ENCODE measurements around the gene DEFB110.

The DEFB110 gene

GRCh38 chr6:49995278-49995677 is 26.5 kb downstream of the DEFB110 start:
- Histone ChIP-seq H3K36me3 (ENCODE audit: insufficient read depth, low read length) (no peaks in the 10 kb centered on the region), H2AFZ (ENCODE audit: low read length, unreplicated experiment) (no peak overlapping the region), H3K79me2 (ENCODE audit: control insufficient read depth, insufficient read depth, low read length, unreplicated experiment) (no peaks in the 10 kb centered on the region), H3K4me3 (ENCODE audit: low read depth, low read length) (no peak overlapping the region), H3K27ac (ENCODE audit: low read depth, low read length) (no peak overlapping the region), H3K27me3 (ENCODE audit: insufficient read depth, low read length) (no peaks in the 10 kb centered on the region), H3K4me1 (ENCODE audit: control insufficient read depth, insufficient read depth, low read length, unreplicated experiment) (no peaks in the 10 kb centered on the region)

- Histone ChIP-seq H3K79me2 (ENCODE audit: control insufficient read depth, insufficient read depth, low read length, unreplicated experiment) (no peaks in the 10 kb centered on the region), H3K36me3 (ENCODE audit: insufficient read depth, low read length) (no peaks in the 10 kb centered on the region), H3K4me3 (ENCODE audit: low read depth, low read length) (no peak overlapping the region), H3K4me1 (ENCODE audit: control insufficient read depth, insufficient read depth, low read length, unreplicated experiment) (no peaks in the 10 kb centered on the region), H3K27ac (ENCODE audit: low read depth, low read length) (no peak overlapping the region), H3K27me3 (ENCODE audit: insufficient read depth, low read length) (no peaks in the 10 kb centered on the region), H2AFZ (ENCODE audit: low read length, unreplicated experiment) (no peak overlapping the region)
Measured at GRCh38 chr6:49988900-49989299, 32.9 kb downstream of the DEFB110 start.

GRCh38 chr6:49987749-49988148 is 34.0 kb downstream of the DEFB110 start:
- no peak overlapping the region for H3K4me3 ChIP-seq (ENCODE audit: low read depth, low read length)
- no peaks in the 10 kb centered on the region for H3K79me2 ChIP-seq (ENCODE audit: control insufficient read depth, insufficient read depth, low read length, unreplicated experiment)
- H3K36me3 ChIP-seq (ENCODE audit: insufficient read depth, low read length): no peaks in the 10 kb centered on the region
- no peaks in the 10 kb centered on the region for H3K4me1 ChIP-seq (ENCODE audit: control insufficient read depth, insufficient read depth, low read length, unreplicated experiment)
- H3K27me3 ChIP-seq (ENCODE audit: insufficient read depth, low read length): no peaks in the 10 kb centered on the region
- no peak overlapping the region for H2AFZ ChIP-seq (ENCODE audit: low read length, unreplicated experiment)
- H3K27ac ChIP-seq (ENCODE audit: low read depth, low read length): no peak overlapping the region

DNA sequence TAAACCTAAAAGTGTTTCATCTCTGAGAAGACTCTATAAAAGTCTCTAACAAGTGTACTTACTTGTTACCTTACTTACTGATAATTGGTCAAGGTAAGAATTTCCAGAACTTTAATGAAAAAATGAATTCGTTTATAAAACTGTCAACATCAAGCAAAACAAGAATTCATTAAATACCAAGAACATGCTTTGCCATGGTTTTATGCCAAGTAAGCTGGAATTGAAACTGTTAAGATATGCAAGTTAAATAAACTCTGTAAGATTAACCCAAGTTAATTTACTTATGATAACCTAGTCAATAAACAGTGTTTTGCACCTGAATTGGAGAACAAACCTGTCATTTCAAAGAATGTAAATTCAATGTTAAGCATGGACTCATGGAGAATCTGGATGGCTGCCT is 35.2 kb downstream of the DEFB110 start:
- Histone ChIP-seq H3K4me3 (ENCODE audit: low read depth, low read length) (no peak overlapping the region), H3K27me3 (ENCODE audit: insufficient read depth, low read length) (no peaks in the 10 kb centered on the region), H3K36me3 (ENCODE audit: insufficient read depth, low read length) (no peaks in the 10 kb centered on the region), H3K4me1 (ENCODE audit: control insufficient read depth, insufficient read depth, low read length, unreplicated experiment) (no peaks in the 10 kb centered on the region), H3K79me2 (ENCODE audit: control insufficient read depth, insufficient read depth, low read length, unreplicated experiment) (no peaks in the 10 kb centered on the region), H2AFZ (ENCODE audit: low read length, unreplicated experiment) (no peak overlapping the region), H3K27ac (ENCODE audit: low read depth, low read length) (no peak overlapping the region)

- H3K4me1 ChIP-seq (ENCODE audit: control insufficient read depth, insufficient read depth, low read length, unreplicated experiment): no peaks in the 10 kb centered on the region
- no peaks in the 10 kb centered on the region for H3K79me2 ChIP-seq (ENCODE audit: control insufficient read depth, insufficient read depth, low read length, unreplicated experiment)
- no peak overlapping the region for H3K4me3 ChIP-seq (ENCODE audit: low read depth, low read length)
- no peaks in the 10 kb centered on the region for H3K36me3 ChIP-seq (ENCODE audit: insufficient read depth, low read length)
- no peaks in the 10 kb centered on the region for H3K27me3 ChIP-seq (ENCODE audit: insufficient read depth, low read length)
- no peak overlapping the region for H2AFZ ChIP-seq (ENCODE audit: low read length, unreplicated experiment)
- H3K27ac ChIP-seq (ENCODE audit: low read depth, low read length): no peak overlapping the region
Measured at GRCh38 chr6:49982046-49982445, 39.7 kb downstream of the DEFB110 start.

DNA sequence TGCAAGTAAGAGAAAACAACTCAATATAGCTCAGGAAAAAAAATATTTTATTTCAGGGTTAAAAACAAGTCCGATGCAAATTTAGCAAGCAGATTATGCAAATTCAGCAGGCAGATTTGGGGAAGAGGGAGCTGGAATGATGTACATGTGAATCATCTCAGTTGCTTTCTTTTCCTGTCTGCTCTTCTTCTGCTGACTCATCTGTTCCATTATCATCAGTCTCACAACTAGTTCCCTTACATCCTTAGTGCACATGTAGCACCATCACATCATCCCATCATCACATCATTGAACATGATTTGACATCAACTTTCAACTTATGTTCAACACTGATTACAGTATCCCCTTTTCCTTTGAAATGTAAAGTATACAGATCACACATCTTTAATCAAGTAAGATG is 40.9 kb downstream of the DEFB110 start:
- H3K36me3 ChIP-seq (ENCODE audit: insufficient read depth, low read length): no peaks in the 10 kb centered on the region
- H3K79me2 ChIP-seq (ENCODE audit: control insufficient read depth, insufficient read depth, low read length, unreplicated experiment): no peaks in the 10 kb centered on the region
- H2AFZ ChIP-seq (ENCODE audit: low read length, unreplicated experiment): no peak overlapping the region
- no peaks in the 10 kb centered on the region for H3K27me3 ChIP-seq (ENCODE audit: insufficient read depth, low read length)
- H3K4me3 ChIP-seq (ENCODE audit: low read depth, low read length): no peak overlapping the region
- no peaks in the 10 kb centered on the region for H3K4me1 ChIP-seq (ENCODE audit: control insufficient read depth, insufficient read depth, low read length, unreplicated experiment)
- no peak overlapping the region for H3K27ac ChIP-seq (ENCODE audit: low read depth, low read length)

DNA sequence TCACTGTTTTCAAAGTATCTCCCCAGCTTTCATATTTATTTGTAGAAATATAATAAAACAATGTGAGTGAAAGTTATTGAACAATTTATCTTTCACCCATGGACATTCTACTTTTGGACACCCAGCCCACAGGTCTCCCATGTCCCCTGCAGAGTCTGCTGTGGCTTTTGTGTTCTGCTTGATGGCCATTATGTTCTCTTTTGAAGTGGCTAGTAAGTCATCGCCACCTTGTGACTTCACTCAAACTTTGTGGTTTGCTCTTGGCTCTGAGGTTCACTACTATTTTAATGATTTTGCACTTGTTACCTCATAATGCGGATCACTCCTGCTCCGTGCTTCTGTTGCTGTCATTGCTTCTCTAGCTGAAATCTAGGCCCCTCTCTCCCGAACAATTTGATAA is 42.2 kb downstream of the DEFB110 start:
- Histone ChIP-seq H3K27me3 (ENCODE audit: insufficient read depth, low read length) (no peaks in the 10 kb centered on the region), H3K27ac (ENCODE audit: low read depth, low read length) (no peak overlapping the region), H3K79me2 (ENCODE audit: control insufficient read depth, insufficient read depth, low read length, unreplicated experiment) (no peaks in the 10 kb centered on the region), H3K36me3 (ENCODE audit: insufficient read depth, low read length) (no peaks in the 10 kb centered on the region), H3K4me1 (ENCODE audit: control insufficient read depth, insufficient read depth, low read length, unreplicated experiment) (no peaks in the 10 kb centered on the region), H3K4me3 (ENCODE audit: low read depth, low read length) (no peak overlapping the region), H2AFZ (ENCODE audit: low read length, unreplicated experiment) (no peak overlapping the region)

DNA sequence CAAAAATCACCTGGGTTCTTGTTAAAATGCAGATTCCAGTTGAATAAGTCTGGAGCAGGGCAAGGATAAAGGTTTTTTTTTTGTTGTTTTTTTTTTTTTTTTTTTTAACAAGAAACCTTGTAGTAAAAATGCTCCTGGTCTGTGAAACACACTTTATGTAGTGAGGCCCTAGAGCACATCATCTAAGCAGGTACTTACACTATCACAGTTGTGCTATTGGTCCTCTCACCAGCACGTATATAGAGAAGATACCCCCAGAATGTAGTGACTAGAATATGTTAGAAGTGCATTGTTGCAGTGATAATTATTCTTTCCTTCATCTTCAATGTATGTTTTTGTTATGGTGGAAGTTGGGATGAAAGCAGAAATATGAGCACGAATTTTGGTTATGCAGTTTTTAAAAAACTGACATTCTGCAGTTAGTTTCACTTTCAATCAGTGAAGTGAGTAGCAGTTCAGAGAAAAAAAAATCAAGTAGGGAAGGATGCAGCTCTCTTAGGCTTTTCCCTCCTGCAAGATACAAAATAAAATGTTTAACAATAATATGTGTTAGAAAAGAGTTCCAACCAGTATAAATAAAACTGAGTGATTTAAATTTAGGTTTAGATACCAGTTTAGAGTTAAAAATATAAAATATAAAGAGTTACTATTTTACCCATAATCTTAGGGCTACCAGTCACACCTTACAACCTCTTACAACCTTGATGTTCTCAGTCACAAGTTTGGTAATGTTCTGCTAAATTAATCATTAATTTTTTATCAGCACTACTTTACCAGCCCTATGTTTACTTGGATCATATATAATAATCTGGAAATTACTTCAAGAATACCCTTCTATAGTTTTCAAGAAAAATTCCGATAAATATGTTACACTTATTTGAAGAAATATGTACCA is 43.2 kb downstream of the DEFB110 start:
- Histone ChIP-seq H3K36me3 (ENCODE audit: insufficient read depth, low read length) (no peaks in the 10 kb centered on the region), H2AFZ (ENCODE audit: low read length, unreplicated experiment) (peak overlapping the region; percentile 59)

GRCh38 chr6:49969605-49970004 is 52.2 kb downstream of the DEFB110 start, which contains the start of gene DEFB113:
DEFB113 (minus strand) TSS chr6:49969625; CDS start chr6:49969625, 0 bp downstream.
- no peak within 1 kb of the TSS for H3K4me3 ChIP-seq (ENCODE audit: low read depth, low read length)
- no peaks in the 10 kb centered on the region for H3K27me3 ChIP-seq (ENCODE audit: insufficient read depth, low read length)
- H3K36me3 ChIP-seq (ENCODE audit: insufficient read depth, low read length): no peaks in the 10 kb centered on the region
- H3K27ac ChIP-seq (ENCODE audit: low read depth, low read length): no peak within 1 kb of the TSS
- H3K79me2 ChIP-seq (ENCODE audit: control insufficient read depth, insufficient read depth, low read length, unreplicated experiment): no peaks in the 10 kb centered on the region
- H3K4me1 ChIP-seq (ENCODE audit: control insufficient read depth, insufficient read depth, low read length, unreplicated experiment): no peaks in the 10 kb centered on the region
- H2AFZ ChIP-seq (ENCODE audit: low read length, unreplicated experiment): no peak within 1 kb of the TSS

More for the DNA sequence above, 43.2 kb downstream of the DEFB110 start:
- no peaks in the 10 kb centered on the region for H3K27me3 ChIP-seq (ENCODE audit: insufficient read depth, low read length)
- no peaks in the 10 kb centered on the region for H3K79me2 ChIP-seq (ENCODE audit: control insufficient read depth, insufficient read depth, low read length, unreplicated experiment)
- H3K4me3 ChIP-seq (ENCODE audit: low read depth, low read length): peak overlapping the region; percentile 69
- H3K4me1 ChIP-seq (ENCODE audit: control insufficient read depth, insufficient read depth, low read length, unreplicated experiment): no peaks in the 10 kb centered on the region
- no peak overlapping the region for H3K27ac ChIP-seq (ENCODE audit: low read depth, low read length)
